HAP-1 (cell line): ENCODE measurements around the gene SHISAL1.

ENCODE experiments used
- DNase-seq, 2 experiments: peaks; one replicate each; pipeline ENCODE4 v3.0.0-alpha.2; 2016 to 2020; ENCODE audit warnings: low spot score in 2 of 2
- H3K27me3 ChIP-seq: fragments of 250-450 bp; sonication (Bioruptor Pico); 2 replicates; pipeline ENCODE4 v1.5.1; 2020; ENCODE audit warnings: low read depth, mild to moderate bottlenecking, moderate library complexity
- H3K36me3 ChIP-seq: fragments of 250-450 bp; sonication (Bioruptor Pico); replicated peaks from 2 replicates; pipeline ENCODE4 v1.5.1; 2020; ENCODE audit warnings: mild to moderate bottlenecking
- H3K4me1 ChIP-seq: fragments of 250-450 bp; sonication (Bioruptor Pico); 2 replicates; pipeline ENCODE4 v1.5.1; 2020; ENCODE audit warnings: mild to moderate bottlenecking
- H3K4me3 ChIP-seq: fragments of 250-450 bp; sonication (Bioruptor Pico); 2 replicates; pipeline ENCODE4 v1.5.1; 2020; ENCODE audit warnings: mild to moderate bottlenecking, moderate library complexity
- H3K9me3 ChIP-seq: fragments of 250-450 bp; sonication (Bioruptor Pico); 2 replicates; pipeline ENCODE4 v1.5.1; 2020; ENCODE audit warnings: mild to moderate bottlenecking, moderate library complexity
- in situ Hi-C: fragments of 300-500 bp; cut with MboI; formaldehyde crosslinking; loops from 3 replicates; pipeline ENCODE4 v1.14.3; 2020; ENCODE audit warnings: low sequenced_read_pairs, inconsistent platforms, mixed read lengths

The SHISAL1 gene

GRCh38 chr22:44338177-44338810, 25.5 kb upstream of the SHISAL1 start:
- Histone ChIP-seq H3K36me3 (no peaks in the 10 kb centered on the region), H3K27me3 (no peaks in the 10 kb centered on the region), H3K4me3 (no peak overlapping the region), H3K4me1 (peaks cover 11% of the 10 kb centered on the region), H3K9me3 (no peaks in the 10 kb centered on the region)
- in situ Hi-C loops, result no loop called here
- no peak for DNase-seq

- no peak overlapping the region for H3K4me3 ChIP-seq
- in situ Hi-C loops, result no loop called here
Observed at GRCh38 chr22:44337678-44338004, 24.9 kb upstream of the SHISAL1 start.

GRCh38 chr22:44336962-44337677, 24.4 kb upstream of the SHISAL1 start:
- no peaks in the 10 kb centered on the region for H3K9me3 ChIP-seq
- no peak for DNase-seq
- H3K36me3 ChIP-seq, result no peaks in the 10 kb centered on the region
- peaks cover 9% of the 10 kb centered on the region for H3K4me1 ChIP-seq
- peaks cover 7% of the 10 kb centered on the region for H3K27me3 ChIP-seq
- H3K4me3 ChIP-seq, result no peak overlapping the region
- in situ Hi-C loops, result no loop called here

More at GRCh38 chr22:44337678-44338004, 24.9 kb upstream of the SHISAL1 start:
- H3K9me3 ChIP-seq, result no peaks in the 10 kb centered on the region
- H3K36me3 ChIP-seq, result no peaks in the 10 kb centered on the region
- H3K27me3 ChIP-seq, result peaks cover 2% of the 10 kb centered on the region; the same call in 1 of the 2 replicates
- peak in 1 of 2 experiments; percentile 40 for DNase-seq
- H3K4me1 ChIP-seq, result peaks cover 11% of the 10 kb centered on the region

GRCh38 chr22:44335903-44336803, 23.4 kb upstream of the SHISAL1 start:
- Histone ChIP-seq H3K9me3 (no peaks in the 10 kb centered on the region), H3K4me1 (no peaks in the 10 kb centered on the region; the same call in 1 of the 2 replicates), H3K27me3 (peaks cover 9% of the 10 kb centered on the region), H3K4me3 (no peak overlapping the region), H3K36me3 (no peaks in the 10 kb centered on the region)
- in situ Hi-C loops, result no loop called here
- DNase-seq, result no peak

- Histone ChIP-seq H3K27me3 (peaks cover 17% of the 10 kb centered on the region), H3K9me3 (no peaks in the 10 kb centered on the region), H3K36me3 (no peaks in the 10 kb centered on the region), H3K4me3 (no peak overlapping the region), H3K4me1 (no peaks in the 10 kb centered on the region; the same call in 1 of the 2 replicates)
- no peak for DNase-seq
- in situ Hi-C loops, result no loop called here
Observed at GRCh38 chr22:44335066-44335839, 22.5 kb upstream of the SHISAL1 start.

GRCh38 chr22:44333847-44334635, 21.3 kb upstream of the SHISAL1 start:
- H3K27me3 ChIP-seq, result peaks cover 24% of the 10 kb centered on the region
- no peaks in the 10 kb centered on the region for H3K36me3 ChIP-seq
- DNase-seq, result no peak
- no peaks in the 10 kb centered on the region for H3K9me3 ChIP-seq
- H3K4me1 ChIP-seq, result no peaks in the 10 kb centered on the region; the same call in 1 of the 2 replicates
- in situ Hi-C loops, result no loop called here
- H3K4me3 ChIP-seq, result no peak overlapping the region

GRCh38 chr22:44332946-44333345, 20.2 kb upstream of the SHISAL1 start:
- in situ Hi-C loops, result no loop called here

GRCh38 chr22:44331881-44332714, 19.3 kb upstream of the SHISAL1 start:
- Histone ChIP-seq H3K4me3 (peak overlapping the region; percentile 22), H3K4me1 (no peaks in the 10 kb centered on the region), H3K27me3 (peaks cover 24% of the 10 kb centered on the region), H3K9me3 (no peaks in the 10 kb centered on the region), H3K36me3 (no peaks in the 10 kb centered on the region)
- DNase-seq, result peak in 1 of 2 experiments; percentile 58
- in situ Hi-C loops, result no loop called here

More at GRCh38 chr22:44332946-44333345, 20.2 kb upstream of the SHISAL1 start:
- H3K4me1 ChIP-seq, result no peaks in the 10 kb centered on the region; the same call in 1 of the 2 replicates
- H3K36me3 ChIP-seq, result no peaks in the 10 kb centered on the region
- no peak for DNase-seq
- H3K27me3 ChIP-seq, result peaks cover 24% of the 10 kb centered on the region
- H3K9me3 ChIP-seq, result no peaks in the 10 kb centered on the region
- no peak overlapping the region for H3K4me3 ChIP-seq

- in situ Hi-C loops, result no loop called here
- H3K4me3 ChIP-seq, result peak overlapping the region; percentile 33
- no peaks in the 10 kb centered on the region for H3K4me1 ChIP-seq
- H3K27me3 ChIP-seq, result peaks cover 24% of the 10 kb centered on the region
- DNase-seq, result peak in 1 of 2 experiments; percentile 42
- no peaks in the 10 kb centered on the region for H3K9me3 ChIP-seq
- H3K36me3 ChIP-seq, result no peaks in the 10 kb centered on the region
Observed at GRCh38 chr22:44330744-44331660, 18.3 kb upstream of the SHISAL1 start.

GRCh38 chr22:44330188-44330743, 17.5 kb upstream of the SHISAL1 start:
- Histone ChIP-seq H3K27me3 (peaks cover 24% of the 10 kb centered on the region), H3K36me3 (no peaks in the 10 kb centered on the region), H3K9me3 (no peaks in the 10 kb centered on the region), H3K4me1 (no peaks in the 10 kb centered on the region; the same call in 1 of the 2 replicates), H3K4me3 (peak overlapping the region; percentile 33; the same call in 1 of the 2 replicates)
- DNase-seq, result no peak
- in situ Hi-C loops, result no loop called here
